Neural progenitor cell (in vitro differentiated cells): ENCODE results near the gene CAPZA1. TPM values are rescaled to one million over a fixed set of nuclear protein-coding genes. Genes with fewer than 3 reads are reported as not detected.

Source experiments
- DNase-seq: peaks from one replicate; pipeline ENCODE4 v3.0.0-alpha.2; 2016; ENCODE audit warnings: low spot score
- H2AFZ ChIP-seq: fragments of 200-600 bp; sonication (generic); replicated peaks from 2 replicates; pipeline ENCODE4 v1.6.1; 2016; ENCODE audit warnings: antibody characterized with exemption
- H3F3A ChIP-seq: fragments of 200-600 bp; sonication (generic); 2 replicates; pipeline ENCODE4 v1.6.1; 2016; ENCODE audit warnings: antibody characterized with exemption, low read depth
- H3K27ac ChIP-seq: fragments of 200-600 bp; sonication (generic); 2 replicates; pipeline ENCODE4 v1.5.1; 2016; ENCODE audit warnings: mild to moderate bottlenecking
- H3K27me3 ChIP-seq: fragments of 200-600 bp; sonication (generic); 2 replicates; pipeline ENCODE4 v1.6.1; 2016; ENCODE audit warnings: mild to moderate bottlenecking, moderate library complexity
- H3K36me3 ChIP-seq: fragments of 200-600 bp; sonication (generic); 2 replicates; pipeline ENCODE4 v1.5.1; 2016
- H3K4me1 ChIP-seq: fragments of 200-600 bp; sonication (generic); 2 replicates; pipeline ENCODE4 v1.6.1; 2016; ENCODE audit warnings: mixed run types
- H3K4me2 ChIP-seq: fragments of 200-600 bp; sonication (generic); 2 replicates; pipeline ENCODE4 v1.6.1; 2016
- H3K4me3 ChIP-seq: fragments of 200-600 bp; sonication (generic); 2 replicates; pipeline ENCODE4 v1.5.1; 2016
- H3K79me2 ChIP-seq: fragments of 200-600 bp; sonication (generic); 2 replicates; pipeline ENCODE4 v1.6.1; 2016; ENCODE audit warnings: low read depth
- H3K9ac ChIP-seq: fragments of 200-600 bp; sonication (generic); 2 replicates; pipeline ENCODE4 v1.6.1; 2016
- H3K9me3 ChIP-seq: fragments of 200-600 bp; sonication (generic); 2 replicates; pipeline ENCODE4 v1.5.1; 2016; ENCODE audit warnings: low read depth
- H4K20me1 ChIP-seq: fragments of 200-600 bp; sonication (generic); 2 replicates; pipeline ENCODE4 v1.6.1; 2016; ENCODE audit warnings: low read depth
- H3K27ac Mint-ChIP-seq: 3 replicates; pipeline ENCODE4 v1.8.0; 2021; ENCODE audit warnings: mixed read lengths
- H3K27me3 Mint-ChIP-seq: 2 replicates; pipeline ENCODE4 v1.8.0; 2022; ENCODE audit warnings: low read depth, mild to moderate bottlenecking, inconsistent platforms, moderate library complexity, mixed read lengths; ENCODE audit not compliant: insufficient read depth
- H3K36me3 Mint-ChIP-seq: 3 replicates; pipeline ENCODE4 v1.8.0; 2021; ENCODE audit warnings: mixed read lengths
- H3K4me1 Mint-ChIP-seq: 3 replicates; pipeline ENCODE4 v1.8.0; 2021; ENCODE audit warnings: mixed read lengths
- H3K4me3 Mint-ChIP-seq: 3 replicates; pipeline ENCODE4 v1.8.0; 2021; ENCODE audit warnings: mild to moderate bottlenecking, moderate library complexity, mixed read lengths
- H3K9me3 Mint-ChIP-seq: 3 replicates; pipeline ENCODE4 v1.8.0; 2020; ENCODE audit warnings: mixed read lengths
- CTCF ChIP-seq: fragments of 200-600 bp; sonication (generic); IDR thresholded peaks from 2 replicates; pipeline ENCODE4 v1.5.1; 2017; ENCODE audit warnings: antibody characterized with exemption, mild to moderate bottlenecking
- EZH2 ChIP-seq: fragments of 200-600 bp; sonication (generic); IDR thresholded peaks from 2 replicates; pipeline ENCODE4 v1.6.1; 2017; ENCODE audit warnings: antibody characterized with exemption, mild to moderate bottlenecking, moderate library complexity
- EZH2phosphoT487 ChIP-seq: fragments of 200-600 bp; sonication (generic); IDR thresholded peaks from 2 replicates; pipeline ENCODE4 v1.6.1; 2017; ENCODE audit warnings: antibody characterized with exemption
- total RNA-seq: library from RNA; depleted of rRNA; stranded (reverse); fragments of >200 nt; gene quantifications from 2 replicates; pipeline ENCODE4 v1.2.3, GENCODE V29; 2015; ENCODE audit warnings: low replicate concordance

The CAPZA1 gene
- total RNA-seq, 1 donor from 2014 or later, result 218 TPM

- Histone ChIP-seq H3K79me2 (no peaks in the 10 kb centered on the region), H3K27me3 (no peaks in the 10 kb centered on the region), H3K36me3 (peaks cover 14% of the 10 kb centered on the region), H3F3A (no peaks in the 10 kb centered on the region), H3K9me3 (no peaks in the 10 kb centered on the region), H3K4me1 (no peaks in the 10 kb centered on the region), H3K9ac (no peak overlapping the region), H4K20me1 (no peaks in the 10 kb centered on the region), H3K4me3 (no peak overlapping the region), H2AFZ (no peak overlapping the region), H3K4me2 (no peak overlapping the region), H3K27ac (no peak overlapping the region)
- no peak overlapping the region for H3K4me3 Mint-ChIP-seq
- H3K27ac Mint-ChIP-seq, result no peak overlapping the region
- no peak for DNase-seq
- H3K27me3 Mint-ChIP-seq, result no peaks in the 10 kb centered on the region
- H3K9me3 Mint-ChIP-seq, result peaks cover 23% of the 10 kb centered on the region
- peaks cover 36% of the 10 kb centered on the region for H3K36me3 Mint-ChIP-seq
- H3K4me1 Mint-ChIP-seq, result no peaks in the 10 kb centered on the region
- no peak for TF ChIP-seq EZH2
- TF ChIP-seq EZH2phosphoT487, result no peak
- TF ChIP-seq CTCF, result no peak
Measured at GRCh38 chr1:112589766-112590165, 29.9 kb upstream of the CAPZA1 start.

GRCh38 chr1:112594208-112594876, 25.3 kb upstream of the CAPZA1 start:
- no peak overlapping the region for H3K9ac ChIP-seq
- H2AFZ ChIP-seq, result no peak overlapping the region
- H3F3A ChIP-seq, result no peaks in the 10 kb centered on the region
- DNase-seq, result no peak
- no peak overlapping the region for H3K4me2 ChIP-seq
- no peaks in the 10 kb centered on the region for H3K27me3 ChIP-seq
- H4K20me1 ChIP-seq, result no peaks in the 10 kb centered on the region
- peaks cover 24% of the 10 kb centered on the region for H3K36me3 ChIP-seq
- no peak overlapping the region for H3K27ac ChIP-seq
- no peaks in the 10 kb centered on the region for H3K4me1 ChIP-seq
- H3K4me1 Mint-ChIP-seq, result no peaks in the 10 kb centered on the region
- H3K4me3 ChIP-seq, result no peak overlapping the region
- H3K79me2 ChIP-seq, result no peaks in the 10 kb centered on the region
- TF ChIP-seq EZH2, result no peak
- no peak for TF ChIP-seq EZH2phosphoT487
- no peak for TF ChIP-seq CTCF
- H3K27ac Mint-ChIP-seq, result no peak overlapping the region
- peaks cover 7% of the 10 kb centered on the region for H3K9me3 Mint-ChIP-seq
- H3K36me3 Mint-ChIP-seq, result peaks cover 24% of the 10 kb centered on the region
- no peaks in the 10 kb centered on the region for H3K9me3 ChIP-seq
- no peak overlapping the region for H3K4me3 Mint-ChIP-seq
- H3K27me3 Mint-ChIP-seq, result peaks cover 2% of the 10 kb centered on the region

- TF ChIP-seq CTCF, result no peak
- no peak for DNase-seq
Measured at GRCh38 chr1:112599477-112599876, 20.2 kb upstream of the CAPZA1 start.

More at GRCh38 chr1:112599477-112599876, 20.2 kb upstream of the CAPZA1 start:
- Histone ChIP-seq H4K20me1 (no peaks in the 10 kb centered on the region), H3K27ac (no peak overlapping the region), H3K4me2 (no peak overlapping the region), H3K9me3 (no peaks in the 10 kb centered on the region), H3K79me2 (no peaks in the 10 kb centered on the region), H3K27me3 (no peaks in the 10 kb centered on the region), H2AFZ (no peak overlapping the region), H3K9ac (no peak overlapping the region), H3F3A (no peaks in the 10 kb centered on the region), H3K4me3 (no peak overlapping the region), H3K36me3 (peaks cover 11% of the 10 kb centered on the region), H3K4me1 (no peaks in the 10 kb centered on the region)
- no peak overlapping the region for H3K27ac Mint-ChIP-seq
- H3K9me3 Mint-ChIP-seq, result no peaks in the 10 kb centered on the region
- H3K27me3 Mint-ChIP-seq, result peaks cover 2% of the 10 kb centered on the region
- no peaks in the 10 kb centered on the region for H3K4me1 Mint-ChIP-seq
- H3K36me3 Mint-ChIP-seq, result peaks cover 17% of the 10 kb centered on the region
- H3K4me3 Mint-ChIP-seq, result no peak overlapping the region
